ENCODE results near the gene RTN4R. TPM values are rescaled to one million over a fixed set of nuclear protein-coding genes. Genes with fewer than 3 reads are reported as not detected.

RTN4R gene
- total RNA-seq, 1 donor, result under 0.01 TPM

DNA sequence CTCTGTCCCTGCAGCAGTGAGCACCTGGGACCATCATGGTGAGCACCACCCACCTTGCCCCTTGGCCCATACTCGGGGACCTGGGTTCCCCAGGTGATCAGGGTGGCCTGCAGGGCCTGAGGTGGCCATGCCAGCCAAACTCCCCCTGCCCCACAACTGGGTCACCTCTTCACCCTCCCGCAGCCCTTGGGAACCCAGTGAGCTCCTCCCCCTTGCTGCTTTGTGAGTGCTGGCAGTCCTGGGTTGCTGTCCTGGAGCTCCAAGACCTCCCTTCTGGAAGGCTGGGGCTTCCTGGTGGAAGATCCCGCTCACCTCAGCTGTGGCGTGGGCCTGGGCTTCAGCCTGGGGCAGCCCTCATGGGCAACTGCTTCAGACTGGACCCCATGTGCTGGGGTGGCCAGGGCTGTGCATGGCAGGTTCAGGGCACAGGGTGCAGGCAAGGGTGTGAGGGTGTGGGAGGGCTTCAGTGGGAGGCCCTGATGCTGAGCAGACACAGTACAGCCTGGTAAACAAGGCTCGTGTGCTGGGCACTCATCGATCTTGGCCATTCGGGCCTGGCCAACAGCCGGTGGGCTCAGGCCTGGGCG, 57.6 kb downstream of the RTN4R start:
- Histone ChIP-seq H3K27ac (ENCODE audit: low read depth, low read length) (no peak overlapping the region), H3K36me3 (ENCODE audit: insufficient read depth, low read length) (no peaks in the 10 kb centered on the region), H2AFZ (ENCODE audit: low read length) (no peak overlapping the region), H3K9me3 (ENCODE audit: low read depth, low read length) (no peaks in the 10 kb centered on the region), H4K20me1 (ENCODE audit: insufficient read depth, low read length) (no peaks in the 10 kb centered on the region), H3K27me3 (ENCODE audit: insufficient read depth, low read length) (no peaks in the 10 kb centered on the region), H3K4me1 (ENCODE audit: insufficient read depth, low read length) (no peaks in the 10 kb centered on the region), H3K4me2 (ENCODE audit: insufficient read depth, low read length) (no peak overlapping the region), H3K79me2 (ENCODE audit: insufficient read depth, low read length) (no peaks in the 10 kb centered on the region), H3K4me3 (ENCODE audit: insufficient read depth, low read length) (no peak overlapping the region)
- DNase-seq (ENCODE audit: insufficient read length, low spot score, missing footprints), result no peak
- TF ChIP-seq, protein P1, sequence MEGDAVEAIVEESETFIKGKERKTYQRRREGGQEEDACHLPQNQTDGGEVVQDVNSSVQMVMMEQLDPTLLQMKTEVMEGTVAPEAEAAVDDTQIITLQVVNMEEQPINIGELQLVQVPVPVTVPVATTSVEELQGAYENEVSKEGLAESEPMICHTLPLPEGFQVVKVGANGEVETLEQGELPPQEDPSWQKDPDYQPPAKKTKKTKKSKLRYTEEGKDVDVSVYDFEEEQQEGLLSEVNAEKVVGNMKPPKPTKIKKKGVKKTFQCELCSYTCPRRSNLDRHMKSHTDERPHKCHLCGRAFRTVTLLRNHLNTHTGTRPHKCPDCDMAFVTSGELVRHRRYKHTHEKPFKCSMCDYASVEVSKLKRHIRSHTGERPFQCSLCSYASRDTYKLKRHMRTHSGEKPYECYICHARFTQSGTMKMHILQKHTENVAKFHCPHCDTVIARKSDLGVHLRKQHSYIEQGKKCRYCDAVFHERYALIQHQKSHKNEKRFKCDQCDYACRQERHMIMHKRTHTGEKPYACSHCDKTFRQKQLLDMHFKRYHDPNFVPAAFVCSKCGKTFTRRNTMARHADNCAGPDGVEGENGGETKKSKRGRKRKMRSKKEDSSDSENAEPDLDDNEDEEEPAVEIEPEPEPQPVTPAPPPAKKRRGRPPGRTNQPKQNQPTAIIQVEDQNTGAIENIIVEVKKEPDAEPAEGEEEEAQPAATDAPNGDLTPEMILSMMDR (IDR thresholded peaks at IDR 0.05; ENCODE audit: extremely low read depth, low read depth, low read length), result no peak

DNA sequence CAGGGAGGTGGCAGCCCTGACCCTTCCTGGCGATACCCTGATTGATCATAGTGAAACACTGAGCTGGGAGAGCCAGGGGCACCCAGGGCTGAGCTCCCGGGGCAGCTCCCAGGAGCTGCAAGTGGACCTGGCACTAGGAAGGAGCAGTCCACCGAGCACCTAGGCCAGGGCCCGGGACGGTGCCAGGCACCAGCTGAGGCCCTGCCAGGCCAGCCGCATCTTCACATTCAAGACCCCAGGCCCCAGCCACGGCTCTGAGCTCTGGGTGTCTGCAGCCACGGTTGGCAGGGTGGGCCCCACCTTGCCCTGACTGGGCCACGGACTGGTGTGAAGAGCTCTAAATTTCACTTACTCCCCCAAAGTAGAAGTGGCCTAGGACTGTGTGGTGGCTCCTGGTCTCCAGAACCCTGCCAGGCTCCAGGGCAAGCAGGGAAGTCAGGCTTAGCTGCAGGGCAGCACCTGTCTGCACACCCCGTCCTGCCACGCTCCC, 58.3 kb downstream of the RTN4R start:
- H4K20me1 ChIP-seq (ENCODE audit: insufficient read depth, low read length), result no peaks in the 10 kb centered on the region
- H3K9me3 ChIP-seq (ENCODE audit: low read depth, low read length), result no peaks in the 10 kb centered on the region
- no peak overlapping the region for H3K4me2 ChIP-seq (ENCODE audit: insufficient read depth, low read length)
- no peak for DNase-seq (ENCODE audit: insufficient read length, low spot score, missing footprints)
- H3K27me3 ChIP-seq (ENCODE audit: insufficient read depth, low read length), result no peaks in the 10 kb centered on the region
- no peak overlapping the region for H3K27ac ChIP-seq (ENCODE audit: low read depth, low read length)
- H3K36me3 ChIP-seq (ENCODE audit: insufficient read depth, low read length), result no peaks in the 10 kb centered on the region
- no peak overlapping the region for H3K4me3 ChIP-seq (ENCODE audit: insufficient read depth, low read length)
- TF ChIP-seq, protein P1 (IDR thresholded peaks at IDR 0.05; ENCODE audit: extremely low read depth, low read depth, low read length), result no peak
- no peaks in the 10 kb centered on the region for H3K4me1 ChIP-seq (ENCODE audit: insufficient read depth, low read length)
- no peak overlapping the region for H2AFZ ChIP-seq (ENCODE audit: low read length)
- H3K79me2 ChIP-seq (ENCODE audit: insufficient read depth, low read length), result no peaks in the 10 kb centered on the region

DNA sequence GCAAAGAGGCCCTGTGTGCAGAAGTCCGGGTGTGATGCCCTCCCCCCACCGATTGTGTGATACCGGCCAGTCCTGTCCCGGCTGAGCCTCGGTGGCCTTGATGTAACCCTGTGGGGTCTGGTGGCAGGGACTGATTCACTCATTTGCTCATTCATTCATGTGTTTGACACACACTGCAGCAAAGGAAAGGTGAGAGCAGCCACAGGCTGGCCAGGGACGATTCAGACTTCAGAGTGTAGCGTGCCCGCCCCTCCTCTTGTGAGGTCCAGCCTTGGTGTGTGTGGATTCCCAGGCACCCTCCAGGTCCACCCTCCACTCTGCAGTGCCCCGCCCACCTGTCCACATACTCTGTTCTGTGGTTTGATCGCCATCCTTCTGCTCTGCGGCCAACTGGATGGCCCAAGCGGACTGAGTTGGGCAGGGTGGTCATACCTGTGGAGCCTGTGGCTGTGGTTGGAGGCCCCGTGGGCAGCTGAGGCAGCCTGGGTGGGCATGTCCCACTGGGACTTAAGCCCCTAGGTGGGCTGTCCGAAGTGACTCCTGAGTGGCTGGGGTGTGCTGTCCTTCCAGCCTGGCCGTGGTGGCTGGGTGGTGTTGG, 59.3 kb downstream of the RTN4R start:
- no peaks in the 10 kb centered on the region for H3K9me3 ChIP-seq (ENCODE audit: low read depth, low read length)
- H3K4me3 ChIP-seq (ENCODE audit: insufficient read depth, low read length), result no peak overlapping the region
- no peak overlapping the region for H2AFZ ChIP-seq (ENCODE audit: low read length)
- TF ChIP-seq, protein P1 (IDR thresholded peaks at IDR 0.05; ENCODE audit: extremely low read depth, low read depth, low read length), result no peak
- H3K4me1 ChIP-seq (ENCODE audit: insufficient read depth, low read length), result peaks cover under 1% of the 10 kb centered on the region
- H3K27me3 ChIP-seq (ENCODE audit: insufficient read depth, low read length), result no peaks in the 10 kb centered on the region
- no peaks in the 10 kb centered on the region for H3K36me3 ChIP-seq (ENCODE audit: insufficient read depth, low read length)
- no peak overlapping the region for H3K4me2 ChIP-seq (ENCODE audit: insufficient read depth, low read length)
- H4K20me1 ChIP-seq (ENCODE audit: insufficient read depth, low read length), result no peaks in the 10 kb centered on the region
- no peak for DNase-seq (ENCODE audit: insufficient read length, low spot score, missing footprints)
- no peak overlapping the region for H3K27ac ChIP-seq (ENCODE audit: low read depth, low read length)
- H3K79me2 ChIP-seq (ENCODE audit: insufficient read depth, low read length), result no peaks in the 10 kb centered on the region

DNA sequence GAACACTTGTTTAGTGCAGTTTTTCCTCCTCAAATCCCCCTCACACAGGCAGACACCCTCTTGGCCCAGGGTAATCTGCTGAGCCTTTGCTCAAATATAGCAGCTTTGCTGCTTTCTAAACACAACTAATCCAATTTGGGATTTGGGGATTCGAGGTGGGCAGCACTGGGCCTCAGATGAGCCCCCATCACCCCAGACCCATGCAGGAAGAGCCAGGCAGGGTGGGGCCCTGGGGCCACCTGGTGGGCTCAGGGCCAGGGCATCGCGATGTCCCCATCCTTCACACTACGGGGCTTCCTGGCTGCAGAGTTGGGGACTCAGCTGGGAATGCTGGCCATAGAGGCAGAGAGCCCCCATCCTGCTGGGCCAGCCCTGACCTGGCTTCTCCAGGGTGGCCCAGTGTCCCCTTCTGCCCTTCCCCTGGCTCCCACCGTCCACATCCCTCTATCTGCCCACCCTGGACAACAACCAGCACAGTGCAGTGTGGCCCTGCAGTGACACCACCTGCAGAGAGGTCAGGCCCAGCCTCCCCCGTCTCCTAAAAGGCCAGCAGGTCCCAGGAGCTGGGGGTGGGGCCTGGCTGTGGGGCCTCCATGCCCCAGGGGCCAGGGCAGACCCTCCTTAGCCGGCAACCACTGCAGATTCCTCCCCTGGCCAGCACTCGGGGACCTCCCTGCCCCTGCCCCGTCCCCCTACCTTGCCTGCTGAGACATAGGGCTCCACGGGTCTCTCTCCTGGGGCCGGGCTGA, 60.7 kb downstream of the RTN4R start:
- Histone ChIP-seq H3K4me3 (ENCODE audit: insufficient read depth, low read length) (peak overlapping the region; percentile 68), H3K79me2 (ENCODE audit: insufficient read depth, low read length) (no peaks in the 10 kb centered on the region), H3K4me1 (ENCODE audit: insufficient read depth, low read length) (peaks cover 4% of the 10 kb centered on the region), H3K4me2 (ENCODE audit: insufficient read depth, low read length) (peak overlapping the region; percentile 64), H3K9me3 (ENCODE audit: low read depth, low read length) (no peaks in the 10 kb centered on the region), H4K20me1 (ENCODE audit: insufficient read depth, low read length) (no peaks in the 10 kb centered on the region), H3K36me3 (ENCODE audit: insufficient read depth, low read length) (no peaks in the 10 kb centered on the region), H2AFZ (ENCODE audit: low read length) (no peak overlapping the region), H3K27ac (ENCODE audit: low read depth, low read length) (no peak overlapping the region), H3K27me3 (ENCODE audit: insufficient read depth, low read length) (no peaks in the 10 kb centered on the region)
- DNase-seq (ENCODE audit: insufficient read length, low spot score, missing footprints), result no peak
- TF ChIP-seq, protein P1 (IDR thresholded peaks at IDR 0.05; ENCODE audit: extremely low read depth, low read depth, low read length), result no peak

Data from osteoblast (primary cell).